NCI-H82 treated with DMSO at 0.1 percent for 48 hours (cell line): ENCODE measurements around the gene CPED1.
A peak's percentile ranks its signal among the peaks of the same experiment; 100 is the strongest.
"Not testable (repeated sequence)": the region's sequence is repeated elsewhere in the genome, so short reads cannot be mapped to it uniquely, and the experiment has no call there.

Experiments used
- DNase-seq: peaks from one replicate; lab custom pipeline; 2025; ENCODE audit not compliant: unreplicated experiment; lab: John Stamatoyannopoulos, UW

CPED1 gene

DNA sequence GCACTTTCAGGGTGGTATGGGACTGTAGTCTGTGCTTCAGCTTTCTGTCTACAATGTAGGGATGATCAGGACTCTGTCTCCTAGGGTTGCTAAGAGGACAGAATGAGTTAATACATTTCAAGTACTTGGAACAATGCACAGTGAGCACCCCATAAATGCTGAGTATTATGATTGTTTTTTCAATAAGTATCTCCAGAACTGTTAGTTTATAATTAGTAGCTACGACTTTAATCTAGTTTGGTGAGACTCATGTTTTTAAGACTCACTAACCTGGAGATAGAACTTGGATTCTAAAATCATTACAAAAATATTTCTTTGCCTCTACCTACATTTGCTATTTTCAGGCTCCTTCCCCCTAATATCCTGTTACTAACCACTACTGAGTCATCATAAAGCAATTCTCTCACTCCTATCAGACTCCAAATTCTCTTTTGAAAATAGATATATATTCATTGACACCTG, 95.3 kb downstream of the CPED1 start:
- no peak for DNase-seq

DNA sequence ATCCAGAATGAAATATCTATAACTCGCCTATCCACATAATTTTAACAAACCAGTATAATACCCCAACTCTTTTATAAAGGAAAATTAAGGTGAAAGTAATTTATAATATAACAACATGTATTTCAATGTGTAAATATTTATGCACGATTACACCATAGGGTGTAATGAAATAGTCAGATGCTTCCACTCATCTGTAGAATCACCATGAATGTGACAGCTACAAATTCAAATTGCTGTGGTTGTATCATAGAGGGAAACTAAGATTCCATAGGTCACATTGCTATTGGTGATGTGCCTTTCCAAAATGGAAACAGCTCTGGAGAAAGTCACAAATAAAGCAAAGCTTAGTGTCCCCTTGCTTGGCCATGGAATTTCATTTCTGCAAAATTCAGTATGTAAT, 95.7 kb downstream of the CPED1 start:
- no peak for DNase-seq

DNA sequence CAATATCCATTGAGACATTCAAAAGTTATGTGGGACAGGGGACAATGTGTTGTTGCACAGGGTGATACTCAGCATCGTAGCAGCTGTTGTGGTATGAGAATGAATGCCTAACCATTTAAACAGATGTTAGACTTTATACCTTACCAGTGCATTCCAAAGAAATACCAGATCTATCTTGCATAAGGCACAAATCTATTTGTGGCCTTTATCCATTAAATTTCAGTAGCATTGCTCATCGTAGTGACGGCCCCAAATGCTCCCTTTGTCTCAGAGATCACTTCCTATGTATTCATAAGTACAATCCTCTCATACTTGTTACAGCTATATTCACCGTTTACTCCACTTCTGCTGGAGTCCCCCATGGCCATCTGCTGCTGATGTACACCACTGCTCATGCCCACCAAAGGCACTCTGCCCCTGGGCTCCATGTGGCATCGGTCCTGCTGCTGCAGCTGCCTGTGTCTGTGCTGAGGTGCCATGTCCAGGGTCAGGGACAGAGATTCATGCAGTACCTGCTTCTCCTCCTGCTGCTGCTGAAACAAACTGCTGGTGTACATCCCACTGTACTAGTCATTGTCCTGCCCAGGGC, 96.3 kb downstream of the CPED1 start:
- DNase-seq, result no peak

DNA sequence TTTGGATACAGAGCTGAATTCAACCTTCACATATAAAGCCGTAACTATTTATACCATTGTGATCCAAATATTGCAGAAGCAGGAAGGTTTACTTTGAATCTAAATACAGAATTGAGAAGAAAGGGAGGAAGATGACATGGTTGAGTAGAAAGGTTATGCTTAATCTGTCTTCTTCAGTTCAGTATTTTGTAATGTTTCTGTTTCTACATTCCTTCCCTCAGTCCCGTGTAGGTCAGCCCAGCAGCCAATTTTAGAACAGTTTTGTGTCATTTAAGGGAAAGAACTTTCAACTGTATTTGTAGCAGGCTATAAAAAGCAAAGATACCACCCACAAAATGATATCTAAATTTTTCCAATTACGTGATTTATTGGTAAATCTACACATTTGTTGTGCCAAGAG, 97.4 kb downstream of the CPED1 start:
- DNase-seq, result no peak

- no peak for DNase-seq
Measured at GRCh38 chr7:121088870-121089269, 100.4 kb downstream of the CPED1 start.

DNA sequence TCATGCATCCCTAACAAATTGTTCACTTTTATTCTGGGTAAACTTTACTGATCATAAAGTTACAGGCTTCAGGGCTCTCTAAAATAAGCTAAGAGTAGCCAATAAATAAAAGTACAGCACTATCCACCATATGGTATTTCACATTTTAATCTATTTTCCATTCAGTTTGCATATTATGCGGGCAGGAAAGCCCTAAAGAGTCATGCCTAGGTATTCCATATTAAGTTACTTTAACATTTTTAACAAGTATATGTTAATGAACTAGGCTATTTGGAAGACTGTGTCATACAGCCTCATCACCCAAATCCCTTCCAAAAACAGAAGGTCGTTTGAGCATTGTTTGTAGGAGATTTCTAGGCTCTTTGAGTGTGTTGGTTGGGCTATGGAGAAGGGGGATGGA, 106.3 kb downstream of the CPED1 start:
- DNase-seq, result no peak

GRCh38 chr7:121097577-121097976, 109.1 kb downstream of the CPED1 start:
- no peak for DNase-seq

DNA sequence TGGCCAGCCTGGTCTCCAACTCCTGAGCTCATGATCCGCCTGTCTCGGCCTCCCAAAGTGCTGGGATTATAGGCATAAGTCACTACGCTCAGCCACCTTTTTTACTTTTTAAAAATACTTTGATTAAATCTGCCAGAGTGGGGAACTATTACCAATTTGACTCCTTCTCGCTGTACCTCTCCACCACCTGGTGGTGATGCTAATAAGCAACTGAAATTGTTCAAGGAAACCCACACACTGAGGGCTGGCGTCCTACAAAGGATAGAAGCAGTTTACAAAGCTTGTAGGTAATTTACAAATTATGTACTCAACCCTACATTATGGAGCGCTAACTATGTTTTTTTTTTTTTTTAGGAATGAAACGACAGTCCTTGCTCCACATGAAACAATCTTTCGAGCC, 111.1 kb downstream of the CPED1 start:
- DNase-seq, result no peak

GRCh38 chr7:121101083-121101482, 112.6 kb downstream of the CPED1 start:
- no peak for DNase-seq

DNA sequence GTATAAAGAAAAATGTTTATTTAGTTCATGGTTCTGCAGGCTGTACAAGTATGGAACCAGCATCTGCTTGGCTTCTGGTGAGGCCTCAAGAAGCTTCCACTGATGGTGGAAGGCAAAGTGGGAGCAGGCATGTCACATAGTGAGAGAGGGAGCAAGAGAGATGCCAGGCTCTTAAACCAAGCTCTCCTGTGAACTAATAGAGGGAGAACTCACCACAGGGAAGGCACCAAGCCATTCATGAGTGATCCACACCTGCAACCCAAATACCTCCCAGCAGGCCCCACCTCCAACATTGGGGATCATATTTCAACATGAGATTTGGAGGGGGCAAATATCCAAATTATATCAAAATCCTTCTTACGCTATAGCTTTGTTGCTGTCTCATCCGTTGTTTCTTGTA, 113.1 kb downstream of the CPED1 start:
- no peak for DNase-seq

DNA sequence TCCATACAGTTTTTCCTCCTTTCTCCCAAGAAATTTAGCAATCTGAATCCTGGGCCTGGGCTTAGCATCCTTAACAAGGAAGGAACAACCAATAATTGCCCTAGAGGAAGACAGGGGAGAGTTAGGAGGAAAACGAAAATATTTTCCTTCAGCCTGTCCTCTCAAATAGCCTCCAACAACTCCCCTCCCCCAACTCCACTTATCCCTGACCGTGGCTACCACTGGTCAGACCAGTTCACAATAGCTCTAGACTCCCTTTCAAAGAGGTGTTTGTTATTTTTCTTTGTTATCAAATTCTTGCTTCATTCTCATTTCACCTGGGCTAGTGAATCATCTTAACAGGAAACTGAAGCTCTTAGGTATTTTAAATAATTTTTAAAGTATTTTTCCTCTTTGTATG, 114.1 kb downstream of the CPED1 start:
- DNase-seq, result no peak

- DNase-seq, result no peak
Measured at GRCh38 chr7:121103086-121103485, 114.6 kb downstream of the CPED1 start.

DNA sequence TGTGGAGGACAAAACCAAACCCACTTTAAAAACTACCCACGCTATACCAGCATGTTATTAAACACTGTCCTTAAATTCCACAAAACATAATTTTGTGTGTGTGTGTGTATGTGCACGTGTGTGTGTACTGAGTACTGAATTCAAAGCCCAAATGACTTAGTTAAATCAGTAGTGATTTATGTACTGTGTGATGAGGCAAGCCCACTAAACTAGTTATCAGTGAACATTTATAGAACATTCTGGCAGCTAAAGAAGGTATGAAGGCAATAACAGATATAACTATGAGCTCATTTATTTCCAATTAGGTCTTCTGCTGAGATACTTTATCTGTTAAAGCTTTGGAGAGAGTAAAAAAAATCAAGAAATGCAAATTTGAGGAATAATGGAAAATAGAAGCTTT, 115.1 kb downstream of the CPED1 start:
- no peak for DNase-seq

DNA sequence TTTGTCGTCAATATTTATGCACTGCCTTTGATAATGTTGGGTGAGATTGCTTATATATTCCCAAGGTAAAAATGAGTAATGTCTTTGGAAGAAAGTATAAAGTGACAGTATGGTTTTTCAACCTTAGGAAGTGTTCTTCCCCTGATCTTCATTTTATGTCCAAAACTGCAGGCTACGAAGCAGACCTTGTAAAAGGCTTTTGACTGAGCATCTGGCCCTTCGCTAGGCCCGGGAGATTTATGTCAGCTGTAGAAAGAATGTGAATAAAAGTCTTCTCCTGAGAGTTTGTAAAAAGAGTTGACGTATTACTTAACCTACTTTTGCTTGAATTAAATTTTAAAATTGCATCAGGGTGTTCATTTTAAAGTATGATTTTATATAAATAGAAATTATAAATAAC, 116.8 kb downstream of the CPED1 start:
- no peak for DNase-seq

DNA sequence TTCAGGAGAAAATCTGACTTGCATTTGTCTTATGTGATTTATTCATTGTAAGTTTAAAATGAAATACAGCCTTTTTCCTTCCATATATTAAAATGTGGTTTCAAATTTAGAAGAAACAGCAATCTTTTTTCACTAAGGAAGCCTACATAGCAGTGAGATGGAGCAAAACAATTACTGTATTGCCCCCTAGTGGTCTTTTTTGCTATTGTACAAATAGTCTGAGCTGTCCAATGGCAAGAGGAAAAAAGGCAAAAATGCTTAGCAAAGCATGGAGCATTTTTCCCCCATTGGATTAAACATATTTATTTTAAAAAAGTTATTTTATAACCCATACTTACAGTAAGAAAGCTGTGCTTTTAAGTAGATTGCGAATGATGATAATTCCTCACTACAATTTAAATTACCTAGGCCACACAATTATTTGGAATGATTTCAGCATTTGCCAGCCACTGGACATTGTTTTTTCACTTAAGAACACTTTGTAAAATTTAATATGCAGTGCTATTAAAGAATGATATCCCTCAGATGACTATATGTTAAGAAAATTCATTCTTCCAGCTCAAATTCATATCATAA, 119.5 kb downstream of the CPED1 start:
- peak; percentile 23 for DNase-seq

- DNase-seq, result no peak
Measured at GRCh38 chr7:121109145-121109544, 120.6 kb downstream of the CPED1 start.

- no peak for DNase-seq
Measured at GRCh38 chr7:121113288-121113687, 124.8 kb downstream of the CPED1 start.

GRCh38 chr7:121116396-121116795, 127.9 kb downstream of the CPED1 start:
- no peak for DNase-seq

DNA sequence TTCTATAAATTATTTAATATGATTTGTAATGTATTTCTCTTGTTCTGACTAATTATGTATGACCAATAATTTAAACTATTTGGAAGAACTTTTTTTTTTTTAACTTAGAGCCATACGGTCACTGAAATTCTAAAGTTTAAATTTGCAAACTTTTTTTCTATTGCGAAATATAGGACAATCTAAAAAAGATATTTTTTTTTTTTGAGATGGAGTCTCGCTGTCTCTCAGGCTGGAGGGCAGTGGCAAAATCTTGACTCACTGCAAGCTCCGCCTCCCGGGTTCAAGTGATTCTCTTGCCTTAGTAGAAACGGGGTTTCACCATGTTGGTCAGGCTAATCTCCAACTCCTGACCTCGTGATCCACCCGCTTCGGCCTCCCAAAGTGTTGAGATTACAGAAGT, 130.5 kb downstream of the CPED1 start:
- DNase-seq, result no peak

GRCh38 chr7:121123032-121123431, 134.5 kb downstream of the CPED1 start:
- no peak for DNase-seq

- DNase-seq, result not testable (repeated sequence)
Measured at GRCh38 chr7:121125454-121125853, 136.9 kb downstream of the CPED1 start.

GRCh38 chr7:121126201-121126600, 137.7 kb downstream of the CPED1 start:
- DNase-seq, result no peak
